Brain microvascular endothelial cell (primary cell): ENCODE data around the gene ZFYVE28.

Experiments used
- DNase-seq: peaks from one replicate; pipeline ENCODE4 v3.0.0-alpha.2; 2020
- H3K27ac ChIP-seq: fragments of 250-450 bp; sonication (Bioruptor Pico); 2 replicates; pipeline ENCODE4 v1.5.1; 2020; ENCODE audit warnings: mild to moderate bottlenecking, moderate library complexity
- H3K27me3 ChIP-seq: fragments of 250-450 bp; sonication (Bioruptor Pico); replicated peaks from 2 replicates; pipeline ENCODE4 v1.5.1; 2020; ENCODE audit warnings: mild to moderate bottlenecking
- H3K36me3 ChIP-seq: fragments of 250-450 bp; sonication (Bioruptor Pico); replicated peaks from 2 replicates; pipeline ENCODE4 v1.5.1; 2020; ENCODE audit warnings: mild to moderate bottlenecking
- H3K4me3 ChIP-seq: 2 replicates; pipeline ENCODE4 v1.5.1; 2011; ENCODE audit warnings: low read depth, mild to moderate bottlenecking, control low read depth, low read length, moderate library complexity
- CTCF ChIP-seq: IDR thresholded peaks from 2 replicates; pipeline ENCODE4 v1.5.1; 2011; ENCODE audit warnings: low read depth, mild to moderate bottlenecking, moderate library complexity, low read length, control low read depth, inconsistent platforms; ENCODE audit errors: missing control alignments
- in situ Hi-C: cut with HindIII; loops from 2 replicates; pipeline ENCODE4 v1.10.0; 2017; ENCODE audit warnings: low sequenced_read_pairs, low pct_ligation_motif_present

Gene ZFYVE28

GRCh38 chr4:2448589-2448988 lies 30.1 kb upstream of the ZFYVE28 start:
- Histone ChIP-seq H3K36me3 (no peaks in the 10 kb centered on the region), H3K4me3 (no peak overlapping the region), H3K27me3 (no peaks in the 10 kb centered on the region), H3K27ac (no peak overlapping the region)
- TF ChIP-seq CTCF = no peak
- in situ Hi-C loops = no loop called here
- DNase-seq = no peak

DNA sequence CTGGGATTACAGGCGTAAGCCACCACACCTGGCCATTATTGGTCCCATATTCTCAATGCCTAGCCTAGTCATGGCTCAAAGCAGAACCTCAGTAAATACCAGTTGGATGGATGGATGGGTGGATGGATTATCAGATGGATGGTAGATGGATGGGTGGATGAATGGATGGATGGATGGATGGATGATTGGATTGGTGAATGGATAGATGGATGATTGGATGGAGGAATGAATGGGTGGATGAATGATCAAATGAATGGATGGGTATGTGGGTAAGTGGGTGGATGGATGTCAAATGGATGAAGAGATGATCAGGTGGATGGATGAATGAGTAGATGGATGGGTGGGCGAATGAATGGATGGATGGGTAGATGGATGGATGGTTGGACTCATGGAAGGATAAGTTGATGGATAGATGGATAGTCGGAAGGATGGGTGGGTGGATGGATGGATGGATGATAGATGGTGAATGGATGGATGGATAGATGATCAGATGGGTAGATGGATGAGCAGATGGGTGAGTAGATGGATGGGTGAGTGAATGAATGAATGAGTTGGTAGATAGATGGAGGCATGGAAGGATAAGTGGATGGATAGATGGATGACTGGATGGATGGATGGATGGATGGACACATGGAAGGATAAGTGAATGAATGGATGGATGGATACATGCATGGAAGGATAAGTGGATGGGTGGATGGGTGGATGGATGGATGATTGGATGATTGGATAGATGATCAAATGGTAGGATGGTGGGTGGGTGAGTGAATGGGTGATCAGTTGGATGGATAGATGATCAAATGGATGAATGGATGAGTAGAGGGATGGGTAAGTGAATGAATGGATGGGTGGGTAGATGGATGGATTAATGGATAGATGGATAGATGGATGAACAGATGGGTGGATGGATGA lies 28.5 kb upstream of the ZFYVE28 start:
- H3K27ac ChIP-seq = no peak overlapping the region
- TF ChIP-seq CTCF = no peak
- H3K27me3 ChIP-seq = no peaks in the 10 kb centered on the region
- no peak for DNase-seq
- no peaks in the 10 kb centered on the region for H3K36me3 ChIP-seq
- H3K4me3 ChIP-seq = no peak overlapping the region
- in situ Hi-C loops = no loop called here

- in situ Hi-C loops = no loop called here
- Histone ChIP-seq H3K27me3 (no peaks in the 10 kb centered on the region), H3K4me3 (no peak overlapping the region), H3K27ac (no peak overlapping the region), H3K36me3 (no peaks in the 10 kb centered on the region)
- no peak for TF ChIP-seq CTCF
- no peak for DNase-seq
Observed at GRCh38 chr4:2445571-2445970, 27.1 kb upstream of the ZFYVE28 start.

DNA sequence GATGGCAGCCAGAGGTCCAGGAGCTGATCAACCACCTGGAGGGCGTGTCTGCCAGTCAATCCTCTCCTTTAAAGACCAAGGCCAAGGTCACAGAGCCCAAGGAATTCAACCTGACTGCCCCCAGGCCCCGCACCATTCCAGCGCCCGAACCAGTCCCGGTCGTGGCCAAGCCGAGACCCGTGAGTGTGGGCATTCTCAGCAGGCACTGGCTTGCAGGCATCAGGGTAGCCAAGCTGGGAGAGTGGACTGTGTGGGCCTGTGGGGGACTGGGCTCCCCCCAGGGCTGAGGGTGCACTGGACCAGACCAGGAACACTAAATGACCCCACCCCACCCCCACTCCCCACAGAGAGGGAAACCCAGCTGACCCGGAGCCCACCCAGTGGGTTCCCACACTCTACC lies 26.7 kb upstream of the ZFYVE28 start:
- no peak for DNase-seq
- H3K4me3 ChIP-seq = no peak overlapping the region
- in situ Hi-C loops = no loop called here
- no peak for TF ChIP-seq CTCF
- no peaks in the 10 kb centered on the region for H3K27me3 ChIP-seq
- H3K27ac ChIP-seq = no peak overlapping the region
- no peaks in the 10 kb centered on the region for H3K36me3 ChIP-seq

DNA sequence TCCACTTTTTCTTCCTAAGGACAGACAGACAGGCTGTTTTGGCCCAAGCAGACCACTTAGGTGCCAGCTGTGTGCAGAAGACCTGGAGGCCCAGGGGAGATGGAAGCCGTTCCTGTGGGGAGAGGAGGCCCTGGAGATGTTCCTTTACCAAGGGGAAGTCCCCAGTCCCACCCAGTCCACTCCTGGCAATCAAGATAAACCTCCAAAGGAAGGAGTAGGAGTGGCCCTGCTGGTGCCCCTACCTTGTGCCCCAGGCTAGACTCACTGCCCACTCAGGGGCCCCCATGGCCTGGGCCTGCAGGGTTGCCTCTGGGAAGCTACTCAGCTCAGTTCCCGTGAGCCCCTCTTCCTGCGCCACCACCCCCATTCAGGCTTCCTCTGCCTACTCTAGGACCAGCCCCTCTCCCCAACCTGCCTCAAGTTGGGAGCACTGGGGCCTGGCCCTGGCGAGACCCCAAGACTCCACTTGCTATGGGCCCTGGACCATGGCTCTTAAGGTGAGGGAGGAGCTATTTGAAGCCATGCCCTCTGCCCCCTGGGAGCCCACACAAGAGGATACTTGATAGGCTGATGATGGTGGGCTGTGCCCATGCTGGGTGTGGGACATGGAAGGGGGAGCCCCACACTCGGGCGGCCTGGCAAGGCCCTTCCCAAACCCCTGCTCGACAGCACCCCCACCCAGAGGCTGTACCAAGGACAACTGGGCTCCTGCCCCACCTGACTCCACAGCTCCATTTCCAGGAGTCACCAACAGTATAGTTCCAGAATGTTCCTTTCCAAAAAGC lies 25.7 kb upstream of the ZFYVE28 start:
- DNase-seq = no peak
- in situ Hi-C loops = no loop called here
- Histone ChIP-seq H3K36me3 (no peaks in the 10 kb centered on the region), H3K27me3 (no peaks in the 10 kb centered on the region), H3K4me3 (no peak overlapping the region), H3K27ac (no peak overlapping the region)
- no peak for TF ChIP-seq CTCF
